AG04450 (cell line): Measurements from ENCODE around the gene FAM171A1. TPM values are rescaled to one million over a fixed set of nuclear protein-coding genes. Genes with fewer than 3 reads are reported as not detected.

ENCODE experiments used
- CTCF ChIA-PET: fragments of 300-600, 350-600 bp; formaldehyde crosslinking; extraction: SDS; loops from one replicate; lab custom pipeline; 2022; ENCODE audit warnings: antibody characterized with exemption, inconsistent platforms; lab: Charles Lee
- POLR2A ChIA-PET: fragments of 350-600 bp; formaldehyde crosslinking; extraction: SDS; loops from one replicate; lab custom pipeline; 2021; ENCODE audit warnings: antibody characterized with exemption, inconsistent platforms; lab: Yijun Ruan, JAX
- DNase-seq: peaks from one replicate; pipeline ENCODE4 v3.0.0-alpha.2; 2011; ENCODE audit warnings: low read depth, low spot score
- H3K27ac ChIP-seq: one replicate; pipeline ENCODE4 v1.5.1; 2012; ENCODE audit warnings: low read depth, low read length, control low read depth
- H3K27me3 ChIP-seq: one replicate; pipeline ENCODE4 v1.6.0; 2012; ENCODE audit warnings: low read length; ENCODE audit not compliant: control insufficient read depth, insufficient read depth
- H3K4me3 ChIP-seq: 2 replicates; pipeline ENCODE4 v1.5.1; 2011; ENCODE audit warnings: mild to moderate bottlenecking, low read depth, low read length, control low read depth
- H3K9me3 ChIP-seq: 2 replicates; pipeline ENCODE4 v1.5.1; 2012; ENCODE audit warnings: low read length; ENCODE audit not compliant: control insufficient read depth, insufficient read depth
- CTCF ChIP-seq: IDR thresholded peaks from 2 replicates; pipeline ENCODE4 v1.5.1; 2011; ENCODE audit warnings: low read depth, low read length, control low read depth, inconsistent platforms
- polyA plus RNA-seq: library from polyadenylated mRNA; depleted of rRNA; stranded (reverse); fragments of >200 nt; gene quantifications from 2 replicates; pipeline ENCODE4 v1.2.3, GENCODE V29; 2011

FAM171A1 gene
- polyA plus RNA-seq, 1 experiment, result 22.4 TPM

DNA sequence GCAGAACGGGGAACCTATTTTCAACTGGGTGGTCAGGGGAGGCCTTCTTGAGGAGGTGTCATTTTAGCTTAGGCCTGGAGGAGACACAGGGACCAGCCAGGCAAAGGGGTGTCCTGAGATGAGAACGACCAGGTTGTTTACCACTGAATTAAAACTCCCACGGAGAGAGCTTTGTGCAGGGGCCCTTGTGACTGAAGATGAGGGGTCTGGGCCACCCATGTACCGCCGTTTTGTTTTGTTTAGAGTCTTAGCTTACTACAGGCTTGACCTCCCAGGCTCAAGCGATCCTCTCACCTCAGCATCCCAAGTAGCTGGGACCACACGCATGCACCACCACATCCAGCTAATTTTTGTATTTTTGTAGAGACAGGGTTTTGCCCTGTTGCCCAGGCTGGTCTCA is 80.4 kb downstream of the FAM171A1 start:
- no peaks in the 10 kb centered on the region for H3K9me3 ChIP-seq
- TF ChIP-seq CTCF, result no peak
- H3K27ac ChIP-seq, result peak overlapping the region; percentile 11
- DNase-seq, result no peak
- ChIA-PET CTCF (no interaction called here), POLR2A (no interaction called here)
- H3K27me3 ChIP-seq, result no peaks in the 10 kb centered on the region
- H3K4me3 ChIP-seq, result no peak overlapping the region

GRCh38 chr10:15290150-15290549 is 80.9 kb downstream of the FAM171A1 start:
- TF ChIP-seq CTCF, result no peak
- H3K9me3 ChIP-seq, result no peaks in the 10 kb centered on the region
- no peak overlapping the region for H3K4me3 ChIP-seq
- H3K27ac ChIP-seq, result no peak overlapping the region
- ChIA-PET CTCF (interaction anchor here (0.6 kb wide), 1 partner anchor 25 kb away, joined by 3 read pairs; no protein-coding TSS in a partner anchor), POLR2A (no interaction called here)
- H3K27me3 ChIP-seq, result no peaks in the 10 kb centered on the region
- DNase-seq, result no peak

GRCh38 chr10:15280974-15281373 is 90.1 kb downstream of the FAM171A1 start:
- CTCF ChIA-PET, result no interaction called here
- no peak for DNase-seq
- Histone ChIP-seq H3K27ac (no peak overlapping the region), H3K4me3 (no peak overlapping the region), H3K27me3 (no peaks in the 10 kb centered on the region), H3K9me3 (no peaks in the 10 kb centered on the region)
- POLR2A ChIA-PET, result no interaction called here
- TF ChIP-seq CTCF, result no peak

GRCh38 chr10:15280462-15280861 is 90.6 kb downstream of the FAM171A1 start:
- no peak for TF ChIP-seq CTCF
- CTCF ChIA-PET, result no interaction called here
- Histone ChIP-seq H3K27me3 (no peaks in the 10 kb centered on the region), H3K27ac (no peak overlapping the region), H3K9me3 (no peaks in the 10 kb centered on the region), H3K4me3 (no peak overlapping the region)
- POLR2A ChIA-PET, result no interaction called here
- DNase-seq, result no peak

GRCh38 chr10:15279236-15279635 is 91.9 kb downstream of the FAM171A1 start:
- CTCF ChIA-PET, result no interaction called here
- POLR2A ChIA-PET, result no interaction called here
- H3K27ac ChIP-seq, result no peak overlapping the region
- DNase-seq, result no peak
- H3K27me3 ChIP-seq, result no peaks in the 10 kb centered on the region
- H3K9me3 ChIP-seq, result no peaks in the 10 kb centered on the region
- TF ChIP-seq CTCF, result no peak
- H3K4me3 ChIP-seq, result no peak overlapping the region
